Ectodermal cell (in vitro differentiated cells): ENCODE measurements around the gene GJB2.
A peak's percentile ranks its signal among the peaks of the same experiment; 100 is the strongest.

Experiments
- H3K27ac ChIP-seq: 2 replicates; pipeline ENCODE4 v1.7.0; 2013; ENCODE audit warnings: mild to moderate bottlenecking, low read depth, low read length; ENCODE audit not compliant: insufficient read depth, poor library complexity, severe bottlenecking
- H3K27me3 ChIP-seq: 2 replicates; pipeline ENCODE4 v1.7.0; 2013; ENCODE audit warnings: mild to moderate bottlenecking, low read length; ENCODE audit not compliant: insufficient read depth, control insufficient read depth, poor library complexity, severe bottlenecking
- H3K36me3 ChIP-seq: one replicate; pipeline ENCODE4 v1.7.0; 2013; ENCODE audit warnings: low read length; ENCODE audit not compliant: control insufficient read depth, insufficient read depth
- H3K4me1 ChIP-seq: one replicate; pipeline ENCODE4 v1.7.0; 2013; ENCODE audit warnings: low read length; ENCODE audit not compliant: control insufficient read depth, insufficient read depth
- H3K4me3 ChIP-seq: 2 replicates; pipeline ENCODE4 v1.7.0; 2013; ENCODE audit warnings: low read depth, low read length, control low read depth; ENCODE audit not compliant: insufficient read depth
- H3K9me3 ChIP-seq: 2 replicates; pipeline ENCODE4 v1.7.0; 2013; ENCODE audit warnings: mild to moderate bottlenecking, low read length, moderate library complexity; ENCODE audit not compliant: control insufficient read depth
- WGBS, 2 experiments: methylation state at CpG; one replicate each; pipeline ENCODE4 v1.1.7; 2013; ENCODE audit warnings: missing lambda C conversion rate in 2 of 2; 5-methylcytosine and 5-hydroxymethylcytosine counted together

GJB2 gene

GRCh38 chr13:20193162-20193906 lies 596 bp upstream of the GJB2 start:
- H3K4me3 ChIP-seq = peak overlapping the region; percentile 40
- H3K9me3 ChIP-seq = no peaks in the 10 kb centered on the region
- WGBS, 2 experiments = 1 to 2% methylated on average over 53 of the region's 53 CpGs
- H3K4me1 ChIP-seq = peaks cover 14% of the 10 kb centered on the region
- H3K27me3 ChIP-seq = peaks cover 83% of the 10 kb centered on the region
- H3K27ac ChIP-seq = no peak overlapping the region
- no peaks in the 10 kb centered on the region for H3K36me3 ChIP-seq

GRCh38 chr13:20192158-20192835 lies 441 bp downstream of the GJB2 start:
- Histone ChIP-seq H3K4me3 (peak overlapping the region; percentile 40), H3K36me3 (no peaks in the 10 kb centered on the region), H3K27me3 (peaks cover 83% of the 10 kb centered on the region), H3K9me3 (no peaks in the 10 kb centered on the region), H3K4me1 (peaks cover 14% of the 10 kb centered on the region), H3K27ac (no peak overlapping the region)
- 0 to 1% methylated on average over 73 of the region's 73 CpGs for WGBS, 2 experiments

GRCh38 chr13:20191311-20192157 lies 1.2 kb downstream of the GJB2 start:
- peak overlapping the region; percentile 40 for H3K4me3 ChIP-seq

GRCh38 chr13:20190481-20191310 lies 2.0 kb downstream of the GJB2 start:
- Histone ChIP-seq H3K4me3 (no peak overlapping the region), H3K27ac (no peak overlapping the region), H3K36me3 (no peaks in the 10 kb centered on the region), H3K9me3 (no peaks in the 10 kb centered on the region), H3K27me3 (peaks cover 68% of the 10 kb centered on the region), H3K4me1 (peaks cover 14% of the 10 kb centered on the region)
- WGBS, 2 experiments = 84 to 85% methylated on average over 16 of the region's 16 CpGs

More at GRCh38 chr13:20191311-20192157, 1.2 kb downstream of the GJB2 start:
- WGBS, 2 experiments = 27 to 28% methylated on average over 23 to 24 of the region's 24 CpGs
- no peaks in the 10 kb centered on the region for H3K36me3 ChIP-seq
- H3K9me3 ChIP-seq = no peaks in the 10 kb centered on the region
- peaks cover 76% of the 10 kb centered on the region for H3K27me3 ChIP-seq
- H3K27ac ChIP-seq = no peak overlapping the region
- peaks cover 14% of the 10 kb centered on the region for H3K4me1 ChIP-seq

GRCh38 chr13:20190076-20190475 lies 2.7 kb downstream of the GJB2 start:
- H3K9me3 ChIP-seq = no peaks in the 10 kb centered on the region
- whole genome bisulfite sequencing, 2 experiments = 88 to 91% methylated on average over 5 of the region's 5 CpGs
- no peak overlapping the region for H3K4me3 ChIP-seq
- H3K27me3 ChIP-seq = peaks cover 62% of the 10 kb centered on the region
- peaks cover 14% of the 10 kb centered on the region for H3K4me1 ChIP-seq
- H3K36me3 ChIP-seq = no peaks in the 10 kb centered on the region
- H3K27ac ChIP-seq = no peak overlapping the region

- peaks cover 13% of the 10 kb centered on the region for H3K4me1 ChIP-seq
- no peaks in the 10 kb centered on the region for H3K36me3 ChIP-seq
- H3K27me3 ChIP-seq = peaks cover 50% of the 10 kb centered on the region
- H3K9me3 ChIP-seq = no peaks in the 10 kb centered on the region
- H3K27ac ChIP-seq = no peak overlapping the region
- no peak overlapping the region for H3K4me3 ChIP-seq
- 91% methylated on average over 28 of the region's 28 CpGs for WGBS, 2 experiments
Measured at GRCh38 chr13:20188667-20189553, 3.8 kb downstream of the GJB2 start.

GRCh38 chr13:20186771-20187170 lies 6.0 kb downstream of the GJB2 start:
- H3K4me1 ChIP-seq = peaks cover 3% of the 10 kb centered on the region
- peaks cover 29% of the 10 kb centered on the region for H3K27me3 ChIP-seq
- no peaks in the 10 kb centered on the region for H3K36me3 ChIP-seq
- 83% methylated on average over 6 of the region's 6 CpGs for WGBS, 2 experiments
- H3K27ac ChIP-seq = no peak overlapping the region
- H3K4me3 ChIP-seq = no peak overlapping the region
- H3K9me3 ChIP-seq = no peaks in the 10 kb centered on the region

- H3K4me3 ChIP-seq = no peak overlapping the region
- no peak overlapping the region for H3K27ac ChIP-seq
- no peaks in the 10 kb centered on the region for H3K9me3 ChIP-seq
- no peaks in the 10 kb centered on the region for H3K4me1 ChIP-seq
- H3K36me3 ChIP-seq = no peaks in the 10 kb centered on the region
- WGBS, 2 experiments = 79 to 82% methylated on average over 11 to 12 of the region's 12 CpGs
- H3K27me3 ChIP-seq = peaks cover 16% of the 10 kb centered on the region
Measured at GRCh38 chr13:20185366-20186056, 7.2 kb downstream of the GJB2 start.
